T-helper 2 cell treated with Interferon-gamma antibody and Interleukin-4, amounts not matched to agents 5 μg/mL and 100 μg/mL, for 36 hours (primary cell): ENCODE data around the gene HPS6.

Experiments
- DNase-seq: peaks from one replicate; pipeline ENCODE4 v3.0.0; 2021; ENCODE audit warnings: low spot score
- H3K27ac Mint-ChIP-seq: one replicate; pipeline ENCODE4 v1.8.0; 2021; ENCODE audit warnings: mild to moderate bottlenecking, mixed read lengths
- H3K27me3 Mint-ChIP-seq: one replicate; pipeline ENCODE4 v1.8.0; 2021; ENCODE audit warnings: low read depth, mixed read lengths
- H3K36me3 Mint-ChIP-seq: one replicate; pipeline ENCODE4 v1.8.0; 2021; ENCODE audit warnings: low read depth, mixed read lengths
- H3K4me1 Mint-ChIP-seq: one replicate; pipeline ENCODE4 v1.8.0; 2021; ENCODE audit warnings: low read depth, mixed read lengths
- H3K4me3 Mint-ChIP-seq: one replicate; pipeline ENCODE4 v1.8.0; 2022; ENCODE audit warnings: mild to moderate bottlenecking, moderate library complexity, mixed read lengths
- H3K9me3 Mint-ChIP-seq: one replicate; pipeline ENCODE4 v1.8.0; 2021; ENCODE audit warnings: mixed read lengths

The HPS6 gene

GRCh38 chr10:102055647-102056419 is 9.3 kb upstream of the HPS6 start, which contains the start of gene ARMH3:
Gene ARMH3, minus strand, starts transcription at chr10:102056173. Its CDS starts 16,059 bp downstream, at chr10:102040114.
- peak within 1 kb of the TSS; percentile 95 for H3K4me3 Mint-ChIP-seq
- H3K36me3 Mint-ChIP-seq = peaks cover 10% of the 10 kb centered on the region
- peak within 1 kb of the TSS; percentile 97 for H3K27ac Mint-ChIP-seq
- DNase-seq = peak; percentile 92
- no peaks in the 10 kb centered on the region for H3K9me3 Mint-ChIP-seq
- H3K4me1 Mint-ChIP-seq = peaks cover 26% of the 10 kb centered on the region
- no peaks in the 10 kb centered on the region for H3K27me3 Mint-ChIP-seq

GRCh38 chr10:102059987-102060386 is 5.2 kb upstream of the HPS6 start:
- peaks cover 3% of the 10 kb centered on the region for H3K36me3 Mint-ChIP-seq
- no peak overlapping the region for H3K4me3 Mint-ChIP-seq
- H3K27ac Mint-ChIP-seq = no peak overlapping the region
- no peaks in the 10 kb centered on the region for H3K27me3 Mint-ChIP-seq
- DNase-seq = no peak
- H3K9me3 Mint-ChIP-seq = no peaks in the 10 kb centered on the region
- H3K4me1 Mint-ChIP-seq = peaks cover 21% of the 10 kb centered on the region

GRCh38 chr10:102064503-102064867 is 664 bp upstream of the HPS6 start:
- no peaks in the 10 kb centered on the region for H3K9me3 Mint-ChIP-seq
- peaks cover 21% of the 10 kb centered on the region for H3K4me1 Mint-ChIP-seq
- H3K4me3 Mint-ChIP-seq = peak overlapping the region; percentile 82
- H3K27me3 Mint-ChIP-seq = no peaks in the 10 kb centered on the region
- DNase-seq = no peak
- H3K27ac Mint-ChIP-seq = peak overlapping the region; percentile 93
- H3K36me3 Mint-ChIP-seq = peaks cover 6% of the 10 kb centered on the region

- H3K27me3 Mint-ChIP-seq = no peaks in the 10 kb centered on the region
- H3K4me1 Mint-ChIP-seq = peaks cover 21% of the 10 kb centered on the region
These were observed 631 bp downstream of the HPS6 start for GRCh38 chr10:102065561-102066398.

GRCh38 chr10:102066399-102067088 is 1.4 kb downstream of the HPS6 start:
- peaks cover 7% of the 10 kb centered on the region for H3K36me3 Mint-ChIP-seq
- H3K9me3 Mint-ChIP-seq = no peaks in the 10 kb centered on the region
- peak overlapping the region; percentile 88 for H3K27ac Mint-ChIP-seq
- no peak for DNase-seq
- H3K27me3 Mint-ChIP-seq = no peaks in the 10 kb centered on the region
- H3K4me3 Mint-ChIP-seq = peak overlapping the region; percentile 89
- peaks cover 21% of the 10 kb centered on the region for H3K4me1 Mint-ChIP-seq

More at GRCh38 chr10:102065561-102066398, 631 bp downstream of the HPS6 start:
- H3K27ac Mint-ChIP-seq = peak overlapping the region; percentile 88
- H3K9me3 Mint-ChIP-seq = no peaks in the 10 kb centered on the region
- H3K36me3 Mint-ChIP-seq = peaks cover 7% of the 10 kb centered on the region
- peak; percentile 20 for DNase-seq
- H3K4me3 Mint-ChIP-seq = peak overlapping the region; percentile 89

- H3K4me3 Mint-ChIP-seq = peak overlapping the region; percentile 56
- peaks cover 21% of the 10 kb centered on the region for H3K4me1 Mint-ChIP-seq
- H3K27ac Mint-ChIP-seq = peak overlapping the region; percentile 62
- H3K36me3 Mint-ChIP-seq = peaks cover 7% of the 10 kb centered on the region
- no peak for DNase-seq
- no peaks in the 10 kb centered on the region for H3K9me3 Mint-ChIP-seq
- H3K27me3 Mint-ChIP-seq = no peaks in the 10 kb centered on the region
These were observed 2.2 kb downstream of the HPS6 start for GRCh38 chr10:102067091-102067916.

- Mint-ChIP-seq H3K9me3 (no peaks in the 10 kb centered on the region), H3K27me3 (no peaks in the 10 kb centered on the region), H3K4me1 (peaks cover 20% of the 10 kb centered on the region), H3K36me3 (peaks cover 7% of the 10 kb centered on the region), H3K27ac (no peak overlapping the region), H3K4me3 (no peak overlapping the region)
- no peak for DNase-seq
These were observed 3.1 kb downstream of the HPS6 start for GRCh38 chr10:102068216-102068615.

- H3K27me3 Mint-ChIP-seq = no peaks in the 10 kb centered on the region
- no peak overlapping the region for H3K4me3 Mint-ChIP-seq
- H3K27ac Mint-ChIP-seq = peak overlapping the region; percentile 39
- H3K36me3 Mint-ChIP-seq = peaks cover 7% of the 10 kb centered on the region
- H3K9me3 Mint-ChIP-seq = no peaks in the 10 kb centered on the region
- DNase-seq = no peak
- peaks cover 18% of the 10 kb centered on the region for H3K4me1 Mint-ChIP-seq
These were observed 3.9 kb downstream of the HPS6 start for GRCh38 chr10:102069071-102069470.

GRCh38 chr10:102072673-102073527 is 7.8 kb downstream of the HPS6 start:
- H3K9me3 Mint-ChIP-seq = no peaks in the 10 kb centered on the region
- peak; percentile 58 for DNase-seq

GRCh38 chr10:102083541-102083940 is 18.4 kb downstream of the HPS6 start:
- no peak overlapping the region for H3K4me3 Mint-ChIP-seq
- H3K9me3 Mint-ChIP-seq = no peaks in the 10 kb centered on the region
- no peaks in the 10 kb centered on the region for H3K4me1 Mint-ChIP-seq
- H3K27ac Mint-ChIP-seq = no peak overlapping the region
- no peaks in the 10 kb centered on the region for H3K36me3 Mint-ChIP-seq
- no peak for DNase-seq
- H3K27me3 Mint-ChIP-seq = no peaks in the 10 kb centered on the region

More at GRCh38 chr10:102072673-102073527, 7.8 kb downstream of the HPS6 start:
- peaks cover 2% of the 10 kb centered on the region for H3K4me1 Mint-ChIP-seq
- peaks cover 2% of the 10 kb centered on the region for H3K36me3 Mint-ChIP-seq
- no peaks in the 10 kb centered on the region for H3K27me3 Mint-ChIP-seq
- H3K4me3 Mint-ChIP-seq = no peak overlapping the region
- no peak overlapping the region for H3K27ac Mint-ChIP-seq

GRCh38 chr10:102085336-102085735 is 20.2 kb downstream of the HPS6 start:
- Mint-ChIP-seq H3K4me3 (no peak overlapping the region), H3K27me3 (no peaks in the 10 kb centered on the region), H3K27ac (no peak overlapping the region), H3K36me3 (no peaks in the 10 kb centered on the region), H3K9me3 (no peaks in the 10 kb centered on the region), H3K4me1 (no peaks in the 10 kb centered on the region)
- DNase-seq = no peak

- H3K27ac Mint-ChIP-seq = no peak overlapping the region
- no peak for DNase-seq
- H3K9me3 Mint-ChIP-seq = no peaks in the 10 kb centered on the region
- no peaks in the 10 kb centered on the region for H3K4me1 Mint-ChIP-seq
- H3K4me3 Mint-ChIP-seq = no peak overlapping the region
- no peaks in the 10 kb centered on the region for H3K36me3 Mint-ChIP-seq
- H3K27me3 Mint-ChIP-seq = no peaks in the 10 kb centered on the region
These were observed 21.0 kb downstream of the HPS6 start for GRCh38 chr10:102086196-102086595.
